ENCODE data around the gene TPSG1. TPM values are rescaled to one million over a fixed set of nuclear protein-coding genes. Genes with fewer than 3 reads are reported as not detected.
"Not testable (repeated sequence)": the region's sequence is repeated elsewhere in the genome, so short reads cannot be mapped to it uniquely, and the experiment has no call there.

TPSG1 gene
- total RNA-seq, 4 donors from 2014 or later, result 1.6 TPM; not detected in 3

DNA sequence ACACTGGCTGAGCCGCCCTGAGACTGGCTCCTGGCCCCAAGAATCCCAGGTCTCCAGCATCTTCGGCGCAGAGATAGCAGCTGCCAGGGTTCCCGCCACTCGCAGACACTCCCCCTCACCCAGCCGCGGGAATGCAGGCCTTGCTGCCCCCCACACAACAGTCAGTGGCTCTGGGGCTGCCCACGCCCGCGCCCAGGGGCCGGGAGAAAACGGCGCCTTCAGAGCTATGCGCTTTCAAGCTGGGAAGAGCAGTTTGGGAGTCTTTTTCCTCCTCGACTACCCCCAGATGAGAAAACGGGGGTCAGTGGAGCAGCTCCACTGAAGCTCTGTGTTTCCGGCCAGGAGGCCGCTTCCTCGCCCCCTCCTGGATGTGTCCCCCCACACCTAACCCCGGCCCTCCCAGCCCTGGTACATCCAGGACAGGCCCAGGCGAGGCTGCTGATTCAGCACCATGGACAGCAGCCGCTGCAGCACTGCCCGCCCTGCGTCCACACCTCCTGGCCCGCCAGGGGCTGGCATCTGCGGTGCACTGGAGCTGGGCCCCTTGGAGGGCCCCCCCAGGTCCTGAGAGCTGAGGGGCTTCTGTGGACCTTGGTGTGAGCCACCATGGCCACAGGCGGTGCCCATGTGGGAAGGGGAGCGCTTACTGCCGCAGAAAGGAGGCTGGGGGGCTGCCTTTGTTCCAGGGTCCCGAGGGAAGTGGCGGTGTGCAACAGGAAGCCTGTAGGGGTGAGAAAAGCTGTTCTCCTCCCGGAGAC lies 36.5 kb downstream of the TPSG1 start:
- DNase-seq (ENCODE audit: low spot score in 2 of 2), result no peak

DNA sequence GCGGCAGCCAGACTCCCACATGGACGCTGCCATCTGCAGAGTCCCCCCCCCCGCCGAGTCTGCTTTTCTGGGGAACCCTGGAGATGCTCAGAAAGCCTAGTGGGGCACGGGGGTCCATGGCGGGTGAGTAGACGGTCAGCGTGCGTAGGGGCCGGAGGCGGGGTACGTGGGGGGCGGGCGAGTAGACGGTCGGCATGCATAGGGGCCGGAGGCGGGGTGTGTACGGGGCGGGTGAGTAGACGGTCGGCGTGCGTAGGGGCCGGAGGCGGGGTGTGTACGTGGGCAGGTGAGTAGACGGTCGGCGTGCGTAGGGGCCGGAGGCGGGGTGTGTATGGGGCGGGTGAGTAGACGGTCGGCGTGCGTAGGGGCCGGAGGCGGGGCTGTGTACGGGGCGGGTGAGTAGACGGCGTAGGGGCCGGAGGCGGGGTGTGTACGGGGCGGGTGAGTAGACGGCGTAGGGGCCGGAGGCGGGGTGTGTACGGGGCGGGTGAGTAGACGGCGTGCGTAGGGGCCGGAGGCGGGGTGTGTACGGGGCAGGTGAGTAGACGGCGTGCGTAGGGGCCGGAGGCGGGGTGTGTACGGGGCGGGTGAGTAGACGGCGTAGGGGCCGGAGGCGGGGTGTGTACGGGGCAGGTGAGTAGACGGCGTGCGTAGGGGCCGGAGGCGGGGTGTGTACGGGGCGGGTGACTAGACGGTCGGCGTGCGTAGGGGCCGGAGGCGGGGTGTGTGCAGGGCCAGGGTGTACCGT lies 39.4 kb downstream of the TPSG1 start:
- H3K27ac ChIP-seq; H3K4me1 ChIP-seq; H3K9me3 ChIP-seq; H3K36me3 ChIP-seq; DNase-seq (ENCODE audit: low spot score in 2 of 2); H3K4me3 ChIP-seq: not testable (repeated sequence)
- peaks cover 50% of the 10 kb centered on the region for H3K27me3 ChIP-seq
- WGBS, result 97% methylated on average over 26 of the region's 86 CpGs

More for the DNA sequence above, 36.5 kb downstream of the TPSG1 start:
- Histone ChIP-seq H3K9me3 (no peaks in the 10 kb centered on the region), H3K27me3 (peaks cover 31% of the 10 kb centered on the region), H3K4me3 (no peak overlapping the region), H3K36me3 (no peaks in the 10 kb centered on the region), H3K27ac (no peak overlapping the region), H3K4me1 (no peaks in the 10 kb centered on the region)
- 28% methylated on average over 11 of the region's 32 CpGs for WGBS
- TF ChIP-seq POLR2A (IDR thresholded peaks at IDR 0.05), result no peak
- TF ChIP-seq POLR2AphosphoS5 (IDR thresholded peaks at IDR 0.05), result no peak
- TF ChIP-seq EP300 (IDR thresholded peaks at IDR 0.05), result no peak
- TF ChIP-seq, protein P1, sequence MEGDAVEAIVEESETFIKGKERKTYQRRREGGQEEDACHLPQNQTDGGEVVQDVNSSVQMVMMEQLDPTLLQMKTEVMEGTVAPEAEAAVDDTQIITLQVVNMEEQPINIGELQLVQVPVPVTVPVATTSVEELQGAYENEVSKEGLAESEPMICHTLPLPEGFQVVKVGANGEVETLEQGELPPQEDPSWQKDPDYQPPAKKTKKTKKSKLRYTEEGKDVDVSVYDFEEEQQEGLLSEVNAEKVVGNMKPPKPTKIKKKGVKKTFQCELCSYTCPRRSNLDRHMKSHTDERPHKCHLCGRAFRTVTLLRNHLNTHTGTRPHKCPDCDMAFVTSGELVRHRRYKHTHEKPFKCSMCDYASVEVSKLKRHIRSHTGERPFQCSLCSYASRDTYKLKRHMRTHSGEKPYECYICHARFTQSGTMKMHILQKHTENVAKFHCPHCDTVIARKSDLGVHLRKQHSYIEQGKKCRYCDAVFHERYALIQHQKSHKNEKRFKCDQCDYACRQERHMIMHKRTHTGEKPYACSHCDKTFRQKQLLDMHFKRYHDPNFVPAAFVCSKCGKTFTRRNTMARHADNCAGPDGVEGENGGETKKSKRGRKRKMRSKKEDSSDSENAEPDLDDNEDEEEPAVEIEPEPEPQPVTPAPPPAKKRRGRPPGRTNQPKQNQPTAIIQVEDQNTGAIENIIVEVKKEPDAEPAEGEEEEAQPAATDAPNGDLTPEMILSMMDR (IDR thresholded peaks at IDR 0.05), result no peak

DNA sequence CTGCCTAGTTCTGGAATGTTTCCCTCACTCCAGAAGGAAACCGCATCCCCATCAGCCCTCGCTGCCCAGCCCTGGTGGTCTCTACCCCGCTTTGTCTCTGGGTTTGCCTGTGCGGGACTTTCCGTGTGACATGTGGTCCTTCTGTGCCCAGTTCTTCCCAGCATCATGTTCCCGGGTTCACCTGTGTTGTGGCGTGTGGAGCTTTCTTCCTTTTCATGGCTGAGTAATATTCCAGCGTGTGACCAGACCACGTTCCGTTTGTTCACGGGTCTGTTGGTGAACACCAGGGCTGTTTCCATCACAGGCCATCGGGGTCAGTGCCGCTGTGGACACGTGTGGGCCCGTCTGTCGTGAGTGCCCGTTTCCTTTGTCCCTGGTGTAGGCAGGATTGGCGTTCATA lies 40.1 kb downstream of the TPSG1 start:
- no peak for DNase-seq (ENCODE audit: low spot score in 2 of 2)
- Histone ChIP-seq H3K4me1 (no peaks in the 10 kb centered on the region), H3K36me3 (no peaks in the 10 kb centered on the region), H3K9me3 (no peaks in the 10 kb centered on the region), H3K27ac (no peak overlapping the region), H3K27me3 (peaks cover 50% of the 10 kb centered on the region), H3K4me3 (no peak overlapping the region)
- TF ChIP-seq POLR2A (IDR thresholded peaks at IDR 0.05), result no peak
- 96% methylated on average over 18 of the region's 18 CpGs for WGBS

DNA sequence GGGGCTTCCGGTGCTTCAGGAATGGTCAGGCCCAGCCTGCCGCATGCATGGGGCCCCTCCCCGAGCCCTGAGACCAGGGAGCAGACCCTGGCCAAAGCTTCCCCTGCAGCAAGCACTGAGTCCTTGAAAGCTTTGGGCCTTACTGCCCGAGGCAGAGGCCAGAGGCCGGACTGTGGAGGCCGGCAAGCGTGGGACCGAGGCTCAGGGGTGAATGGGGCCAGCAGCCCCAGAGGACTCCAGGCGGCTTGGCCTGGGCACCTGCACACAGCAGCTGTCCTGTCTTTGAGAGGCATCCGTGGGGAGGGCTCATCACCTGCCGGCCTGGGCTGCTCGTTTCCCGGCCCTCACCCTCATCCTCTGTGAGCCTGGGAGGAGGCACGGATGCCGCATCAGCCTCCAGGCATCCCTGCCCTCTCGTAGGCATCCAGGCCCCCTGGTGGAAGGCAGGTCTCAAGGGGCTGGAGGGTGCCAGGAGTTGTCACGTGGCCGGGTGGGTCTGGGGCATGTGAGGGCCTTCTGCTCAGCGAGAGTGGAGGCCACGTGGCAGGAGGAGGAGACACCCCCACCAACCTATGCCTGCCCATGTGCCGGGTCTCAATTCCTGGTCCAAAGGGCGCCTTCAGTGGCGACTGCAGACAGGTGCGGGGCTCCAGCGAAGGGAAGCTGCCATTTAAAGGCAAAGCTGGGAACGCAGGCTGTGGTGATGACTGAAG lies 40.8 kb downstream of the TPSG1 start:
- no peak overlapping the region for H3K4me3 ChIP-seq
- no peaks in the 10 kb centered on the region for H3K9me3 ChIP-seq
- no peak for DNase-seq (ENCODE audit: low spot score in 2 of 2)
- WGBS, result 87% methylated on average over 4 of the region's 26 CpGs
- peaks cover 50% of the 10 kb centered on the region for H3K27me3 ChIP-seq
- no peak overlapping the region for H3K27ac ChIP-seq
- TF ChIP-seq POLR2A (IDR thresholded peaks at IDR 0.05), result no peak
- TF ChIP-seq, protein P1 (IDR thresholded peaks at IDR 0.05), result no peak
- TF ChIP-seq EP300 (IDR thresholded peaks at IDR 0.05), result no peak
- TF ChIP-seq POLR2AphosphoS5 (IDR thresholded peaks at IDR 0.05), result no peak
- no peaks in the 10 kb centered on the region for H3K4me1 ChIP-seq
- no peaks in the 10 kb centered on the region for H3K36me3 ChIP-seq

DNA sequence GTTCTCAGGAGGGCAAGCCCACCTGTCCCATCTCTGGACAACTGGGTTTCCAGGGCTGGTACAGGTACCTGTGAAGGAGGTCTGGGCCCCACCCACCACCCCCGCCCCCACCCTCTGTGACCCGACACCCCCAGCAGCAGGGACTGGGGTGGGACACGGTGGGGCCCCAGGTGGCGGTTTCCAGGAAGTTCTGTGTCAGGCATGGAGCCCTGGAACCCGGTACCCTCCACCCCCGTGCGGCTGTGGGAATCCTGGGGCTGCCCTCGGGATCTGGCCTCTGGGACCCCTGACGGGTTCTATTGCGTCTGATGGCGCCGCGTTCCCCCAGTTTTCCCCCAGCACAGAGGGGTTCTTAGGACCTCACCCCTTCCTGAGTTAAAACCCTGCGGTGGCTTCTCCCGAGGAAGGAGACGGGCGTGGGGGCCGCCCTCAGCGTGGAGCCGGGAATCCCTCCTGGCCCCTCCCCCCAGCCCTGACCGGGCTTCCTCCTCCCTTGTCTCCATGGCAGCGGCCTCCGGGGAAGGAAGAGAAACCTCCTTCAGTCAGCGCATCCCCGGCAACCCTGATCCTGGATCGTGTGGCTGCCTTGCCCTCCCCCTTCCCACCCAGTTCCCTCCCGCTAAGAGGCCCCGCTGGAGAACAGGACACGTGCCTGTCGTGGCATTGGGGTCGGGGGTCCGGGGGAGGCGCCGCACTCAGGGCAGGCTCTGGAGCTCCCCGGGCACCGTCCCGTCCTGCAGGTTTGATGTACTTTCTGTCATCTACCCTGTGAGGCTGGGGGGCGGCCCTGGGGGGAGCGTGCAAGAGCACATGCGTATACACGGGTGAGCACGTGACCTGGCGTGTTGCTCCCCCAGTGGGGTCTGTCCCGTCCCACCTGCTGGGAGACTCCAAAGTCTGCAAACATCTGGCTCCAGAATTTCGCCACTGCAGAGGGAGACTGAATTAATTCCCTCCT lies 41.8 kb downstream of the TPSG1 start:
- Histone ChIP-seq H3K9me3 (no peaks in the 10 kb centered on the region), H3K4me1 (no peaks in the 10 kb centered on the region), H3K4me3 (no peak overlapping the region), H3K36me3 (no peaks in the 10 kb centered on the region), H3K27me3 (peaks cover 56% of the 10 kb centered on the region), H3K27ac (no peak overlapping the region)
- DNase-seq (ENCODE audit: low spot score in 2 of 2), result no peak
- TF ChIP-seq, protein P1 (IDR thresholded peaks at IDR 0.05), result no peak
- TF ChIP-seq EP300 (IDR thresholded peaks at IDR 0.05) (no peak), POLR2A (IDR thresholded peaks at IDR 0.05) (no peak), POLR2AphosphoS5 (IDR thresholded peaks at IDR 0.05) (no peak)
- 40% methylated on average over 2 of the region's 45 CpGs for WGBS
